Spleen (tissue), 11 donors: ENCODE results near the gene SMC4. TPM values are rescaled to one million over a fixed set of nuclear protein-coding genes. Genes with fewer than 3 reads are reported as not detected.

Experiments
- DNase-seq: peaks from one replicate; pipeline ENCODE4 v3.0.0-alpha.2; 2020
- H3K27ac ChIP-seq, 8 donors: fragments of 200-600 bp; sonication (generic) in 7 of 8; 1 replicate in 4 of 8; 2 replicates in 4 of 8; pipeline versions ENCODE4 v1.5.0 to v1.8.0; 2016 to 2021; ENCODE audit warnings: inconsistent platforms in 4 of 8, mild to moderate bottlenecking in 4 of 8, moderate library complexity in 1 of 8
- H3K27me3 ChIP-seq, 7 donors: fragments of 200-600 bp; sonication (generic) in 6 of 7; replicated peaks in 1 of 7; 1 replicate in 4 of 7; 2 replicates in 3 of 7; pipeline versions ENCODE4 v1.5.0 to v1.8.0; 2016 to 2021; ENCODE audit warnings: inconsistent platforms in 3 of 7, mild to moderate bottlenecking in 1 of 7
- H3K36me3 ChIP-seq, 6 donors: fragments of 200-600 bp; sonication (generic) in 5 of 6; 1 replicate in 4 of 6; 2 replicates in 2 of 6; pipeline versions ENCODE4 v1.5.0 to v1.8.0; 2016 to 2021; ENCODE audit warnings: inconsistent platforms in 2 of 6
- H3K4me1 ChIP-seq, 6 donors: fragments of 200-600 bp; sonication (generic) in 5 of 6; 1 replicate in 3 of 6; 2 replicates in 3 of 6; pipeline versions ENCODE4 v1.5.0 to v1.8.0; 2016 to 2021; ENCODE audit warnings: inconsistent platforms in 3 of 6
- H3K4me3 ChIP-seq, 8 donors: fragments of 200-600 bp; sonication (generic) in 7 of 8; 1 replicate in 4 of 8; 2 replicates in 4 of 8; pipeline versions ENCODE4 v1.5.0 to v1.8.0; 2016 to 2021; ENCODE audit warnings: inconsistent platforms in 4 of 8, mild to moderate bottlenecking in 4 of 8, moderate library complexity in 2 of 8
- H3K9me3 ChIP-seq, 8 donors: fragments of 200-600 bp; sonication (generic) in 7 of 8; 1 replicate in 4 of 8; 2 replicates in 4 of 8; pipeline versions ENCODE4 v1.5.0 to v1.8.0; 2016 to 2021; ENCODE audit warnings: inconsistent platforms in 4 of 8
- CTCF ChIP-seq, 11 experiments: fragments of 200-600 bp in 7 of 11; fragments of 450-650 bp in 4 of 11; sonication (generic) in 4 of 11; IDR thresholded peaks in 8 of 11; conservative IDR thresholded peaks in 3 of 11; 1 replicate in 7 of 11; 2 replicates in 4 of 11; pipeline versions ENCODE4 v1.4.0 to v1.8.0; 2016 to 2021; ENCODE audit warnings: antibody characterized with exemption in 11 of 11, inconsistent platforms in 4 of 11, mild to moderate bottlenecking in 1 of 11
- POLR2A ChIP-seq, 3 donors: fragments of 450-650 bp; IDR thresholded peaks; one replicate each; pipeline ENCODE4 v1.5.1; 2017; ENCODE audit warnings: antibody characterized with exemption in 3 of 3, mild to moderate bottlenecking in 1 of 3
- POLR2AphosphoS5 ChIP-seq, 3 donors: sonication (generic); formaldehyde crosslinking; IDR thresholded peaks; one replicate each; pipeline ENCODE4 v1.5.1; 2017; ENCODE audit warnings: antibody characterized with exemption in 3 of 3
- WGBS, 5 donors: extraction: QIAGEN DNeasy Blood & Tissue Kit in 3 of 5; methylation state at CpG; one replicate each; pipeline versions ENCODE4 v1.1.5 to v1.1.7; 2013 to 2018; 5-methylcytosine and 5-hydroxymethylcytosine counted together
- intact Hi-C: fragments of 100-400 bp; cut with DNase I; formaldehyde crosslinking; loops from one replicate; pipeline ENCODE4 v1.15.0; 2023; ENCODE audit warnings: low total_unique reads
- polyA plus RNA-seq, 3 donors: library from polyadenylated mRNA; stranded (reverse); fragments of 200-250 nt; gene quantifications; one replicate each; pipeline ENCODE4 v1.2.1, GENCODE V29; 2013
- total RNA-seq, 7 donors: library from RNA; depleted of rRNA in 3 of 7; stranded (reverse); fragments of >200 nt in 3 of 7; fragmentation: NEBNext Ultra II Directional in 4 of 7; extraction: Animal tissue kit (Norgen Biotek cat#: 25700) in 4 of 7; gene quantifications; one replicate each; pipeline versions ENCODE4 v1.1.0 to v1.2.1, GENCODE V29; 2016 to 2021
- donor health status: healthy with polysubstance abuse.
- donor health status: DM: no; HTN: no; CAD: no; lungs with moderate emphysema.
- donor health status: DM: no; HTN: no; CAD: no.
- donor health status: Bipolar disorder and iron deficiency.
- donor health status: healthy.
- donor health status: DM: no; HTN: no; CAD: no.
- donor health status: DM: yes; HTN: yes; CAD: no.

Gene SMC4
- total and polyA plus RNA-seq, 10 donors: 21.2 to 112 (median 52.0) TPM

DNA sequence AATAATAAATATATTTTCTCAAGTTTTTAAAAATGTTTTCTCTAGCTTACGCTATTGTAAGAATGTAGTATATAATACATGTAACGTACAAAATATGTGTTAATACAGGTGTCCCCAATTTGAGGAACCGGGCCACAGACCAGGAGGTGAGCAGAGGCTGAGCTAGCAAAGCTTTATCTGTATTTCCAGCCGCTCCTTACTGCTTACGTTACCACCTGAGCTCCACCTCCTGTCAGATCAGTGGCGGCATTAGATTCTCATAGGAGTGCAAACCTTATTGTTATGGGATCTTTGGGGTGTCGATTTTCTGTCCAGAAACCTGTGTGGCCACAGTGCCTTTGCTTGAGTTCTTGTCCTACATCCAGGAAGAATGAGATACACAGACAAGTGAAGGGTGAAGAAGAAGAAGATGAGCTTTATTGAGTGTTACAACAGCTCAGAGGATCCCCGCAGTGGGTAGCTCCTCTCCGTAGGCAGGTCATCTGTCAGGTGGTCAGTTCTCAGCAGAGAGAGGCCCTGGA is 60.1 kb downstream of the SMC4 start:
- H3K4me3 ChIP-seq: no peak overlapping the region
- TF ChIP-seq POLR2A (IDR thresholded peaks at IDR 0.05): no peak
- no peak for TF ChIP-seq CTCF (IDR thresholded peaks at IDR 0.05 in 8 of 11, conservative IDR thresholded peaks at IDR 0.05 in 3 of 11)
- no peak for TF ChIP-seq POLR2AphosphoS5 (IDR thresholded peaks at IDR 0.05)
- WGBS, 5 donors: 89 to 95% (median 93%) methylated on average over 9 of the region's 9 CpGs
- H3K27me3 ChIP-seq: no peaks in the 10 kb centered on the region
- DNase-seq: no peak
- no peaks in the 10 kb centered on the region for H3K9me3 ChIP-seq
- intact Hi-C loops: no loop called here
- no peaks in the 10 kb centered on the region for H3K4me1 ChIP-seq
- H3K36me3 ChIP-seq: no peaks in the 10 kb centered on the region
- no peak overlapping the region for H3K27ac ChIP-seq

GRCh38 chr3:160460033-160460432 is 60.6 kb downstream of the SMC4 start:
- Histone ChIP-seq H3K4me1 (no peaks in the 10 kb centered on the region), H3K9me3 (no peaks in the 10 kb centered on the region), H3K36me3 (no peaks in the 10 kb centered on the region), H3K27ac (no peak overlapping the region), H3K27me3 (no peaks in the 10 kb centered on the region), H3K4me3 (no peak overlapping the region)
- WGBS, 5 donors: 80 to 93% (median 88%) methylated on average over 3 of the region's 3 CpGs
- DNase-seq: no peak
- intact Hi-C loops: no loop called here
- TF ChIP-seq CTCF (IDR thresholded peaks at IDR 0.05 in 8 of 11, conservative IDR thresholded peaks at IDR 0.05 in 3 of 11) (no peak), POLR2AphosphoS5 (IDR thresholded peaks at IDR 0.05) (no peak), POLR2A (IDR thresholded peaks at IDR 0.05) (no peak)

DNA sequence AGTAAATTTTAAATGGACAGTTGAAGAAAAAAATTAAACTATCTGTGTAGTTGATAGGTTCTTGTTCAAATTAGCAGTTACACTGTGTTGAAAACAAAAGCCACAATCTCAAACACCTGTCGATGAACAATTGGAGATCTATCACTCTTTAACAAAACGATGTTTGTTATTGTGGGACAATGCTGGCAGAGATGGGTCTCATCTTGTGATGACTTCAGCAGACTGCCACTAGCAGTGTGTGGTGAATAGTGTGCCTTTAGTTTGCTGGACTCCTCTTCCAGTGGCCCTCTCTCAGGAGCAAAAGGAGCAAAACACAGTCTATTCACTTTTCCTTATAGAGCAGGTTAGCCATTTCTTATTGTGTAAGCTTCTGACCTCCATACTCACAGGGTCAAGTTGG is 64.9 kb downstream of the SMC4 start:
- WGBS, 5 donors: 88 to 98% (median 96%) methylated on average over 2 of the region's 2 CpGs
- intact Hi-C loops: no loop called here
- TF ChIP-seq POLR2AphosphoS5 (IDR thresholded peaks at IDR 0.05) (no peak), POLR2A (IDR thresholded peaks at IDR 0.05) (no peak), CTCF (IDR thresholded peaks at IDR 0.05 in 8 of 11, conservative IDR thresholded peaks at IDR 0.05 in 3 of 11) (no peak)

DNA sequence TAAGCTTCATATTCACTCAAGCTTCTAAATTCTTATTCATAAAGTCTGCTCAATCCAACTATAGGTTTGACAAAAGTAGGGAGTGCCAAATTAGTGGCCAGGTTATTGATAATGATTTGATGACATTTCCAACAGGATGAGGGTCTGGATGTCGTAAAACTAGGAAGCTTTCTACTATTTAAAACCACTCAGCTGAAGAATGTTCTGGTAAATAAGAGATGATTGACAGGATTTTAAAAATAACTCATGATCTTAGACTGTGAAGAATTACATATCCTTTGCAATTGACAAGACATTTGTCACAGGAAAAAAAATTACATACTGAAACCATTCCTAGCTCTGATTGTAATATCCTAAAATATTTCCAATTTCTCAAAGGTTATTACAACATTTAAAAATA is 65.5 kb downstream of the SMC4 start:
- H3K27ac ChIP-seq: no peak overlapping the region
- H3K4me3 ChIP-seq: no peak overlapping the region
- intact Hi-C loops: no loop called here
- WGBS, 5 donors: 46 to 82% (median 79%) methylated on average over 1 of the region's 1 CpG
- H3K36me3 ChIP-seq: no peaks in the 10 kb centered on the region
- peaks cover 0 to 8% (median 6%) of the 10 kb centered on the region in 8 donors for H3K9me3 ChIP-seq
- H3K27me3 ChIP-seq: no peaks in the 10 kb centered on the region
- H3K4me1 ChIP-seq: no peaks in the 10 kb centered on the region
- no peak for DNase-seq
- TF ChIP-seq POLR2A (IDR thresholded peaks at IDR 0.05) (no peak), POLR2AphosphoS5 (IDR thresholded peaks at IDR 0.05) (no peak), CTCF (IDR thresholded peaks at IDR 0.05 in 8 of 11, conservative IDR thresholded peaks at IDR 0.05 in 3 of 11) (no peak)

More for the DNA sequence above, 64.9 kb downstream of the SMC4 start:
- no peaks in the 10 kb centered on the region for H3K4me1 ChIP-seq
- peaks cover 0 to 2% (median 0%) of the 10 kb centered on the region in 8 donors for H3K9me3 ChIP-seq
- H3K27ac ChIP-seq: no peak overlapping the region
- no peaks in the 10 kb centered on the region for H3K36me3 ChIP-seq
- no peak overlapping the region for H3K4me3 ChIP-seq
- no peaks in the 10 kb centered on the region for H3K27me3 ChIP-seq
- no peak for DNase-seq
